ENCODE measurements around the gene LOX. TPM values are rescaled to one million over a fixed set of nuclear protein-coding genes. Genes with fewer than 3 reads are reported as not detected.
A peak's percentile ranks its signal among the peaks of the same experiment; 100 is the strongest.

The LOX gene
- total RNA-seq, 1 experiment from 2014 or later, result 2.3 TPM

GRCh38 chr5:122050959-122051358, 27.1 kb downstream of the LOX start:
- Histone ChIP-seq H3K27ac (no peak overlapping the region), H3K27me3 (no peaks in the 10 kb centered on the region), H3K36me3 (no peaks in the 10 kb centered on the region), H3K4me1 (no peaks in the 10 kb centered on the region), H3K9me3 (replicated peaks) (peaks cover 5% of the 10 kb centered on the region; the same call in 1 of the 2 replicates), H3K4me3 (no peak overlapping the region)
- no peak for DNase-seq

GRCh38 chr5:122040636-122041302, 37.3 kb downstream of the LOX start:
- H3K36me3 ChIP-seq, result 0 out of 2 replicates have a peak, but pooled peaks cover 2% of the 10 kb centered on the region
- H3K4me3 ChIP-seq, result no peak overlapping the region
- H3K4me1 ChIP-seq, result no peaks in the 10 kb centered on the region
- H3K9me3 ChIP-seq (replicated peaks), result no peaks in the 10 kb centered on the region
- H3K27me3 ChIP-seq, result no peaks in the 10 kb centered on the region
- no peak for DNase-seq
- no peak overlapping the region for H3K27ac ChIP-seq

- DNase-seq, result no peak
- Histone ChIP-seq H3K9me3 (replicated peaks) (no peaks in the 10 kb centered on the region), H3K27me3 (no peaks in the 10 kb centered on the region), H3K4me3 (no peak overlapping the region), H3K27ac (no peak overlapping the region), H3K36me3 (0 out of 2 replicates have a peak, but pooled peaks cover 4% of the 10 kb centered on the region), H3K4me1 (no peaks in the 10 kb centered on the region)
Observed at GRCh38 chr5:122036326-122036725, 41.7 kb downstream of the LOX start.

- 0 out of 2 replicates have a peak, but pooled peaks cover 4% of the 10 kb centered on the region for H3K36me3 ChIP-seq
- no peaks in the 10 kb centered on the region for H3K9me3 ChIP-seq (replicated peaks)
- no peak overlapping the region for H3K27ac ChIP-seq
- DNase-seq, result no peak
- H3K27me3 ChIP-seq, result no peaks in the 10 kb centered on the region
- no peak overlapping the region for H3K4me3 ChIP-seq
- no peaks in the 10 kb centered on the region for H3K4me1 ChIP-seq
Observed at GRCh38 chr5:122035913-122036312, 42.1 kb downstream of the LOX start.

GRCh38 chr5:122031836-122032235, 46.2 kb downstream of the LOX start:
- H3K9me3 ChIP-seq (replicated peaks), result no peaks in the 10 kb centered on the region; the same call in 1 of the 2 replicates
- no peak overlapping the region for H3K27ac ChIP-seq
- H3K4me3 ChIP-seq, result no peak overlapping the region
- no peak for DNase-seq
- peaks cover 15% of the 10 kb centered on the region for H3K4me1 ChIP-seq
- H3K27me3 ChIP-seq, result no peaks in the 10 kb centered on the region
- H3K36me3 ChIP-seq, result peaks cover 22% of the 10 kb centered on the region

GRCh38 chr5:122030251-122030650, 47.8 kb downstream of the LOX start:
- Histone ChIP-seq H3K27me3 (no peaks in the 10 kb centered on the region), H3K27ac (no peak overlapping the region; the same call in 1 of the 2 replicates), H3K9me3 (replicated peaks) (no peaks in the 10 kb centered on the region; the same call in 1 of the 2 replicates), H3K4me3 (no peak overlapping the region), H3K4me1 (peaks cover 15% of the 10 kb centered on the region), H3K36me3 (peaks cover 27% of the 10 kb centered on the region)
- DNase-seq, result peak in 1 of 2 experiments; percentile 6

GRCh38 chr5:122029818-122030217, 48.2 kb downstream of the LOX start:
- no peaks in the 10 kb centered on the region; the same call in 1 of the 2 replicates for H3K9me3 ChIP-seq (replicated peaks)
- peaks cover 15% of the 10 kb centered on the region for H3K4me1 ChIP-seq
- no peak for DNase-seq
- H3K4me3 ChIP-seq, result no peak overlapping the region
- peak overlapping the region; percentile 21 for H3K27ac ChIP-seq
- H3K27me3 ChIP-seq, result no peaks in the 10 kb centered on the region
- H3K36me3 ChIP-seq, result peaks cover 27% of the 10 kb centered on the region

- Histone ChIP-seq H3K27me3 (no peaks in the 10 kb centered on the region), H3K27ac (no peak overlapping the region), H3K4me1 (no peaks in the 10 kb centered on the region), H3K9me3 (replicated peaks) (no peaks in the 10 kb centered on the region), H3K36me3 (peaks cover 42% of the 10 kb centered on the region), H3K4me3 (no peak overlapping the region)
- DNase-seq, result no peak
Observed at GRCh38 chr5:122022966-122023365, 55.1 kb downstream of the LOX start.

GRCh38 chr5:122019919-122020590, 58.0 kb downstream of the LOX start:
- no peak for DNase-seq
- Histone ChIP-seq H3K27me3 (no peaks in the 10 kb centered on the region), H3K36me3 (peaks cover 30% of the 10 kb centered on the region), H3K4me3 (no peak overlapping the region), H3K4me1 (no peaks in the 10 kb centered on the region), H3K27ac (no peak overlapping the region), H3K9me3 (replicated peaks) (no peaks in the 10 kb centered on the region)

- no peak overlapping the region for H3K27ac ChIP-seq
- peaks cover 3% of the 10 kb centered on the region; the same call in 1 of the 2 replicates for H3K36me3 ChIP-seq
- no peak overlapping the region for H3K4me3 ChIP-seq
- no peaks in the 10 kb centered on the region for H3K9me3 ChIP-seq (replicated peaks)
- no peaks in the 10 kb centered on the region for H3K27me3 ChIP-seq
- no peak for DNase-seq
- no peaks in the 10 kb centered on the region for H3K4me1 ChIP-seq
Observed at GRCh38 chr5:122015471-122015870, 62.6 kb downstream of the LOX start.

GRCh38 chr5:122014236-122014935, 63.7 kb downstream of the LOX start:
- Histone ChIP-seq H3K4me3 (no peak overlapping the region), H3K36me3 (no peaks in the 10 kb centered on the region), H3K4me1 (no peaks in the 10 kb centered on the region), H3K27ac (no peak overlapping the region), H3K9me3 (replicated peaks) (no peaks in the 10 kb centered on the region), H3K27me3 (no peaks in the 10 kb centered on the region)
- DNase-seq, result no peak

Other genes with a start within 250 kb of the LOX start
- gene FTMT, start 226.4 kb downstream of the LOX start, total RNA-seq (2014; rRNA removed; shearing (Covaris generic)), result not detected in 2 replicates
- gene SRFBP1, start 116.3 kb downstream of the LOX start, total RNA-seq (2014; rRNA removed; shearing (Covaris generic)), result 27.3 and 27.6 TPM in 2 replicates
- gene ZNF474, start 51.3 kb upstream of the LOX start, total RNA-seq (2014; rRNA removed; shearing (Covaris generic)), result 0.16 and 0.51 TPM in 2 replicates
- gene SNCAIP, start 234.0 kb upstream of the LOX start, total RNA-seq (2014; rRNA removed; shearing (Covaris generic)), result 0.13 and 0.49 TPM in 2 replicates

Data from SJCRH30 (cell line).